A549 (cell line): ENCODE measurements around the gene UBE2D4. TPM values are rescaled to one million over a fixed set of nuclear protein-coding genes. Genes with fewer than 3 reads are reported as not detected.

Source experiments
- ATAC-seq, 2 experiments: fragments of 200-7000 bp in 1 of 2; fragments of >200 bp in 1 of 2; cut with Nextera tagmentation in 1 of 2; cut with Tn5 transposase in 1 of 2; 3 replicates each; pipeline versions ENCODE4 v1.8.0 to v1.9.1; 2018 to 2020; ENCODE audit warnings: mild to moderate bottlenecking in 1 of 2, moderate library complexity in 1 of 2
- CTCF ChIA-PET: fragments of 300-600 bp; sonication (Branson Sonifier 250); formaldehyde crosslinking; extraction: SDS; loops from one replicate; lab custom pipeline; 2021; ENCODE audit warnings: antibody characterized with exemption, inconsistent platforms; lab: Yijun Ruan, JAX
- POLR2A ChIA-PET: fragments of 350-600 bp; formaldehyde crosslinking; extraction: SDS; loops from one replicate; lab custom pipeline; 2021; ENCODE audit warnings: antibody characterized with exemption, inconsistent platforms; lab: Yijun Ruan, JAX
- DNase-seq, 2 experiments: peaks; one replicate each; pipeline versions ENCODE4 v3.0.0 to v3.0.0-alpha.2; 2011 to 2016; ENCODE audit warnings: low read depth in 1 of 2, low spot score in 1 of 2
- FAIRE-seq: peaks from 2 replicates; lab custom pipeline; 2011; peaks lifted over from hg19 to GRCh38; lab: Jason Lieb, UNC
- H3K27ac ChIP-seq, 2 experiments: fragments of >200 bp; sonication (Bioruptor Twin); formaldehyde crosslinking; 3 replicates each; pipeline ENCODE4 v1.5.1; 2016 to 2017
- H3K4me1 ChIP-seq: fragments of >200 bp; sonication (Bioruptor Twin); formaldehyde crosslinking; 3 replicates; pipeline ENCODE4 v1.6.1; 2016
- H3K4me2 ChIP-seq: fragments of >200 bp; sonication (Bioruptor Twin); formaldehyde crosslinking; 3 replicates; pipeline ENCODE4 v1.6.1; 2016
- H3K4me3 ChIP-seq: fragments of >200 bp; sonication (Bioruptor Twin); formaldehyde crosslinking; 3 replicates; pipeline ENCODE4 v1.5.1; 2016
- H3K9me3 ChIP-seq: fragments of >200 bp; sonication (Bioruptor Twin); formaldehyde crosslinking; 3 replicates; pipeline ENCODE4 v1.6.1; 2016
- ATOH8 ChIP-seq: fragments of 250-450 bp; sonication (Bioruptor Pico); IDR thresholded peaks from 2 replicates; pipeline ENCODE4 v1.5.0; 2020; ENCODE audit warnings: low read depth, mild to moderate bottlenecking, moderate library complexity
- BCL3 ChIP-seq: fragments of >200 bp; sonication (Bioruptor Twin); formaldehyde crosslinking; IDR thresholded peaks from 3 replicates; pipeline ENCODE4 v1.6.1; 2016
- CHD2 ChIP-seq: fragments of 150-350 bp; IDR thresholded peaks from 2 replicates; pipeline ENCODE4 v1.6.1; 2014; ENCODE audit warnings: low read length; ENCODE audit not compliant: partially characterized antibody
- CTCF ChIP-seq: fragments of >200 bp; sonication (Bioruptor Twin); formaldehyde crosslinking; IDR thresholded peaks from 3 replicates; pipeline ENCODE4 v1.5.1; 2016
- EHMT2 ChIP-seq: fragments of 200-600 bp; sonication (generic); IDR thresholded peaks from 2 replicates; pipeline ENCODE4 v1.6.1; 2016; ENCODE audit warnings: antibody characterized with exemption, low read depth, mild to moderate bottlenecking, moderate library complexity
- ELK1 ChIP-seq: fragments of 150-350 bp; IDR thresholded peaks from 2 replicates; pipeline ENCODE4 v1.6.1; 2014; ENCODE audit warnings: low read depth, mild to moderate bottlenecking, low read length
- GATA3 ChIP-seq: IDR thresholded peaks from 2 replicates; pipeline ENCODE4 v1.6.1; 2012; ENCODE audit warnings: borderline replicate concordance
- HES2 ChIP-seq: fragments of >200 bp; sonication (Bioruptor Twin); formaldehyde crosslinking; IDR thresholded peaks from 2 replicates; pipeline ENCODE4 v1.6.1; 2016
- HEYL ChIP-seq: fragments of 250-450 bp; sonication (Bioruptor Pico); IDR thresholded peaks from 2 replicates; pipeline ENCODE4 v1.8.0; 2021; ENCODE audit warnings: mild to moderate bottlenecking, moderate library complexity
- HOXB13 ChIP-seq: fragments of 250-450 bp; sonication (Bioruptor Pico); IDR thresholded peaks from 2 replicates; pipeline ENCODE4 v1.5.0; 2020; ENCODE audit warnings: low read depth, mild to moderate bottlenecking, moderate library complexity
- JUN ChIP-seq, 2 experiments: fragments of >200 bp; sonication (Bioruptor Twin); formaldehyde crosslinking; IDR thresholded peaks; 2 replicates in 1 of 2; 3 replicates in 1 of 2; pipeline ENCODE4 v1.6.1; 2016 to 2017
- JUNB ChIP-seq: fragments of >200 bp; sonication (Bioruptor Twin); formaldehyde crosslinking; IDR thresholded peaks from 2 replicates; pipeline ENCODE4 v1.6.1; 2016
- MAFK ChIP-seq: fragments of 450-650 bp; IDR thresholded peaks from 2 replicates; pipeline ENCODE4 v1.6.1; 2014; ENCODE audit not compliant: partially characterized antibody
- MYC ChIP-seq: IDR thresholded peaks from 2 replicates; pipeline ENCODE4 v1.6.1; 2012; ENCODE audit warnings: mild to moderate bottlenecking, inconsistent platforms, low read length, improper control_type of control experiment, borderline replicate concordance
- NR3C1 ChIP-seq: fragments of >200 bp; sonication (Bioruptor Twin); formaldehyde crosslinking; IDR thresholded peaks from 3 replicates; pipeline ENCODE4 v1.6.1; 2017
- RAD21 ChIP-seq, 2 experiments: fragments of >200 bp in 1 of 2; sonication (Bioruptor Twin) in 1 of 2; formaldehyde crosslinking in 1 of 2; IDR thresholded peaks in 1 of 2; conservative IDR thresholded peaks in 1 of 2; 2 replicates in 1 of 2; 3 replicates in 1 of 2; pipeline ENCODE4 v1.6.1; 2012 to 2018; ENCODE audit warnings: inconsistent platforms in 1 of 2
- REST ChIP-seq: fragments of 200-600 bp; sonication (generic); IDR thresholded peaks from 2 replicates; pipeline ENCODE4 v1.6.1; 2016; ENCODE audit warnings: antibody characterized with exemption, mild to moderate bottlenecking, moderate library complexity
- SREBF2 ChIP-seq: fragments of 450-650 bp; IDR thresholded peaks from 2 replicates; pipeline ENCODE4 v1.6.1; 2014; ENCODE audit warnings: mild to moderate bottlenecking, moderate library complexity
- ZC3H11A ChIP-seq: fragments of 450-650 bp; IDR thresholded peaks from 2 replicates; pipeline ENCODE4 v1.6.1; 2014; ENCODE audit warnings: antibody characterized with exemption, mild to moderate bottlenecking
- ZFP36 ChIP-seq: fragments of 450-650 bp; IDR thresholded peaks from 2 replicates; pipeline ENCODE4 v1.6.1; 2014; ENCODE audit warnings: borderline replicate concordance; ENCODE audit not compliant: partially characterized antibody
- ZNF302 ChIP-seq: fragments of 250-450 bp; sonication (Bioruptor Pico); IDR thresholded peaks from 2 replicates; pipeline ENCODE4 v1.9.0; 2021; ENCODE audit warnings: inconsistent platforms, mild to moderate bottlenecking, moderate library complexity
- ZSCAN20 ChIP-seq: fragments of 250-450 bp; sonication (Bioruptor Pico); IDR thresholded peaks from 2 replicates; pipeline ENCODE4 v1.8.0; 2022; ENCODE audit warnings: mild to moderate bottlenecking, moderate library complexity
- WGBS: methylation state at CpG from one replicate; pipeline ENCODE4 v1.1.6; 2017; ENCODE audit errors: missing lambda C conversion rate; 5-methylcytosine and 5-hydroxymethylcytosine counted together
- polyA plus RNA-seq, 4 experiments: library from polyadenylated mRNA; depleted of rRNA in 3 of 4; stranded (reverse); fragments of >200 nt; fragmentation: RNase III in 1 of 4; extraction: RNeasy Plus Mini Kit Qiagen cat#74134 plus additional on column Dnase treatment in 1 of 4; gene quantifications; 2 replicates in 3 of 4; 3 replicates in 1 of 4; pipeline ENCODE4 v1.2.3, GENCODE V29; 2011 to 2017

UBE2D4 gene
- polyA plus RNA-seq, 2 of the 4 experiments (the other 2 are of a cell fraction), result 8.4 to 14.0 TPM

GRCh38 chr7:43943417-43944187 lies 17.4 kb downstream of the UBE2D4 start (continued):
- TF ChIP-seq ELK1 (no peak), ZC3H11A (no peak), BCL3 (no peak), HOXB13 (CRISPR knock-in tag) (no peak), CHD2 (no peak), HEYL (CRISPR knock-in tag) (no peak), EHMT2 (no peak)

- Histone ChIP-seq H3K27ac (no peak overlapping the region), H3K4me2 (no peak overlapping the region), H3K4me1 (peaks cover 7% of the 10 kb centered on the region; the same call in 2 of the 3 replicates), H3K4me3 (no peak overlapping the region), H3K9me3 (no peaks in the 10 kb centered on the region)
- WGBS, result 87% methylated on average over 4 of the region's 4 CpGs
- DNase-seq, result no peak
- TF ChIP-seq REST (no peak), SREBF2 (no peak), JUN (IDR thresholded peaks at IDR 0.05) (no peak)
- ChIA-PET POLR2A (interaction anchor here (1.2 kb wide), 1 partner anchor 18 kb away, joined by 4 read pairs; the partner anchor contains the start of gene UBE2D4), CTCF (interaction anchor here (0.6 to 2.9 kb wide), 3 partner anchors 11 to 86 kb away, joined by 3 to 15 read pairs (median 4); no protein-coding TSS in a partner anchor)
- no peak for ATAC-seq
- no peak for FAIRE-seq
Measured at GRCh38 chr7:43944286-43944685, 18.1 kb downstream of the UBE2D4 start.

GRCh38 chr7:43952028-43952427 lies 25.8 kb downstream of the UBE2D4 start:
- H3K9me3 ChIP-seq, result no peaks in the 10 kb centered on the region
- no peak for TF ChIP-seq ZNF302 (CRISPR knock-in tag)
- no peak for TF ChIP-seq NR3C1
- TF ChIP-seq, all 56 proteins: peak for 0
- Histone ChIP-seq H3K4me2 (no peak overlapping the region), H3K4me1 (no peaks in the 10 kb centered on the region), H3K4me3 (no peak overlapping the region), H3K27ac (no peak overlapping the region)
- ChIA-PET CTCF (no interaction called here), POLR2A (no interaction called here)
- ATAC-seq (no peak), FAIRE-seq (no peak), DNase-seq (no peak)
- WGBS, result 80% methylated on average over 3 of the region's 3 CpGs

- Histone ChIP-seq H3K4me1 (no peaks in the 10 kb centered on the region), H3K4me3 (no peak overlapping the region), H3K27ac (no peak overlapping the region), H3K9me3 (no peaks in the 10 kb centered on the region), H3K4me2 (no peak overlapping the region)
- 88% methylated on average over 5 of the region's 5 CpGs for WGBS
- TF ChIP-seq NR3C1 (no peak), ZNF302 (CRISPR knock-in tag) (no peak), HES2 (no peak), GATA3 (no peak), ZSCAN20 (CRISPR knock-in tag) (no peak), MAFK (no peak), ATOH8 (no peak), RAD21 (conservative IDR thresholded peaks at IDR 0.05 in 1 of 2, IDR thresholded peaks at IDR 0.05 in 1 of 2) (no peak), CTCF (no peak), MYC (no peak), JUNB (no peak), ZFP36 (no peak)
- ATAC-seq (no peak), FAIRE-seq (no peak), DNase-seq (no peak)
- ChIA-PET POLR2A (no interaction called here), CTCF (no interaction called here)
Measured at GRCh38 chr7:43953071-43953470, 26.8 kb downstream of the UBE2D4 start.
